ENCODE data around the gene SOX18.

DNA sequence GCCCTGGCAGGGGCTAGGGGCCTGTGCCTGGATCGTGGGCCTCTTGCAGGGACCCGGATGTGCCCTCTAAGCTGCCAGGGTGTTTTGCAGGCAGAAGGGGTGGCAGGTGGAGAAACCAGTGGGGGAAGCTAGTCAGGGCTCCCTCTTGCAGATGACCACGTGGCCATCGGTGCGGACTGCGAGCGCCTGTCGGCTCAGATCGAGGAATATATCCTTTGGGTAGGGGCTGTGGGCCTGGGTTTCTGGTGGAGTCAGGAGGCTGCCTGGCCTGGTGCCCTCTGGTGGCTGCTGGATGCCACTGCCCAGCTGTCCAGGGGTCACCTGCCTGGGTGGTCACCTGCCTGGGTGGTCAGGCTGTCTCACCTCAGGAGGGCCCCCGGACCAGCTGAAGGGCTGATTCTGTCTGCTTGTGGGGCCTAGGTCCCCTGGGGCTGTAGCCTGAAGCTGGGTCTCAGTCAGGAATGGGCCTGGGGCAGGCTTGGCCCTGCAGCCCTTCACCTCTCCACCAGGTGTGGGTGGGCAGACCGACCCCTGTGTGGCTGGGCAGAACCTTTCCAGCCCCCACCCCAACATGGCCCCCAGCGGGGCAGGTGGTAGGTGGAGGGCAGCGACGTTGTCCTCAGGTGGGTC is 20.3 kb upstream of the SOX18 start:
- TF ChIP-seq POLR2AphosphoS5 (IDR thresholded peaks at IDR 0.05; ENCODE audit: low read depth, low read length) = no peak
- TF ChIP-seq SPI1 (IDR thresholded peaks at IDR 0.05; ENCODE audit: low read depth, low read length) = no peak
- no peak for TF ChIP-seq TAF1 (IDR thresholded peaks at IDR 0.05; ENCODE audit: low read depth, low read length)
- TF ChIP-seq POLR2A (IDR thresholded peaks at IDR 0.05; ENCODE audit: low read depth, low read length) = no peak
- no peak for TF ChIP-seq PAX5 (IDR thresholded peaks at IDR 0.05; ENCODE audit: insufficient read depth, low read length, severe bottlenecking)
